Tongue (tissue), 2 donors: ENCODE results near the gene PRTFDC1. TPM values are rescaled to one million over a fixed set of nuclear protein-coding genes. Genes with fewer than 3 reads are reported as not detected.

Experiments
- DNase-seq: peaks from one replicate; pipeline ENCODE4 v3.0.0-alpha.2; 2015
- total RNA-seq: library from RNA; depleted of rRNA; stranded (reverse); fragments of >200 nt; gene quantifications from one replicate; pipeline ENCODE4 v1.2.3, GENCODE V29; 2014

Gene PRTFDC1
- total RNA-seq, 1 donor from 2014 or later = 15.4 TPM

DNA sequence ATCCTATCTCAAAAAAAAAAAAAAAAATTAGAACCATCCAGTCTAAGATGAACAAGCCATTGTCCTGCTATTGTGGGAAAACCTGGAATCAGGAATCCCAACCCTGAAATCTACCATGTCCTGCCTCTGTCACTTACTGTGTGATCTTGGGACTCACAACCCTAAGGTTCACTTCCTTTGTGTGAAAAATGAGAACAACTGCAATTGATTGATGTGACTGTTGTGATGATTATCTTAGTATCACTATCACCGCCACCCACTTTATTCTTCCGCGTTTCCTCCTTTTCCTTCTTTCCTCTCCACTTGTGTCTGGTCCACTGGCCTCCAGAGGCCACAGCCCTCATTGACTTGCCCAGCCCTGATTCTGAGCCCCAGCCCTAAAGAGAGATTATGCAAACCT is 12.6 kb upstream of the PRTFDC1 start:
- no peak for DNase-seq

GRCh38 chr10:24963521-24964041 is 11.2 kb upstream of the PRTFDC1 start:
- DNase-seq = no peak

- no peak for DNase-seq
Measured at GRCh38 chr10:24962995-24963394, 10.6 kb upstream of the PRTFDC1 start.

GRCh38 chr10:24961582-24961981 is 9.2 kb upstream of the PRTFDC1 start:
- DNase-seq = no peak

DNA sequence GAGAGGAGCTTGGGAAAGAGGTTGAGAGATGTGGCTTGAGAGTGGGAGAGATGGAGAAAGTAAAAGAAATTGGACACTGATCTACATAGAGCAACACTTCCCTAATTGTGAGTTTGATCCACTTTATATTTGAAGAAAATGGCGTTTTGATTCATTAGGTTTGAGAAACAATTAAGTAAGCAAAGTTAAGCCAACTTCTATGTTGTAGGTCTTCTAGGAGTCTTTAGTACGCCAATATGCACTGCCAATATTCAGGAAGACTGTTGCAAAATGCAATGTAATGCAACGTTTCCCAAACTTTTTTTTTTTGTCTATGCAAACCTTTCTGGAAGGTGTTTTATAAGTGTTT is 7.0 kb upstream of the PRTFDC1 start:
- no peak for DNase-seq

GRCh38 chr10:24958721-24959381 is 6.4 kb upstream of the PRTFDC1 start:
- DNase-seq = peak; percentile 84

DNA sequence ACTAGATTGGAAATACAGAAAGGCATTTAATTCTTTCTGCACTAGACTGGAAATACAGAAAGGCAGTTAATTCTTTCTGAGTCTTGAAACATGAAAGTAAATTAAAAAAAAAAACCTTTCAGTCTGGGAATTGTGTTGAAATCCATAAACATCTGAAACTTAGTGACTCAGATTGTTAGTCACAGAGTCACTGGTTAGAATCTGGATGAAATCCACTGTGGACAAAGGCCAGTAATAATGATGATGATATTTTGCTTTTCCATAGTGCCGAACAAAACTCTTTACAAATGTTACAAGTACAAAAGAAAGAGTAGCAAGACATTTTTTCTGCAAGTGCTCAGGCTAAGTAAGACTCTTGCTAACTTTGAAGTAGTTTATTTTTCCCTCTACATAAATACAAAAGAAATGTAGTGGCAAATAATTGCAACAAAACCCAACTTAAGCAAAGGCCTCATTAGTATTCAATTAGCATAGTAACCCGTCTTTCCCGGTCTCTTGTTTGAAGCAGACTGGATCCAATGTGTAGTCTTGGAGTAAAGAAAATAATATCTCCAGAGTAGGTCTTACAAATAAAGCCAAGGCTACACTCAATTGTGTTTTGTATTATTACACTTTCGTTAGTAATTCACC is 5.8 kb upstream of the PRTFDC1 start:
- DNase-seq = peak; percentile 76

GRCh38 chr10:24957624-24958051 is 5.2 kb upstream of the PRTFDC1 start:
- peak; percentile 31 for DNase-seq

DNA sequence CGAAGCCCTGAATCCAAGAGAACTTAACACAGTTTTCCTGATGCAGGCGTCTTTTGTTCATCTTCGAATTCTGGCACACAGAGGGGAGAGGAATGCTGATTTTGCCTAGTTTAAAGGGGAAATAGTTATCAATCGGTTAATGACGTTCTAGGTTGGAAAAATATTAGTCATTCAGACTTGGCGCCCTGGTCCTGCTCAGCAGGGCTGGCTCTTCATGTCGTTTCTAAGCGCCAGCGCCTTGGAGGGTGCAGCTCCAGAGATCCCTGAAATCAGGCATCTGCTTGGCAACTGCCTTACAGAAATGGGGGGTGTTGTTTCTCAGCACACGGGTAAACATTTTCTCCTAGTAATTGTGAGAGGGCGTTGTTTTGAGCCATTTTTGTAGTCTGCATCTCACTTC is 1.3 kb upstream of the PRTFDC1 start:
- no peak for DNase-seq

DNA sequence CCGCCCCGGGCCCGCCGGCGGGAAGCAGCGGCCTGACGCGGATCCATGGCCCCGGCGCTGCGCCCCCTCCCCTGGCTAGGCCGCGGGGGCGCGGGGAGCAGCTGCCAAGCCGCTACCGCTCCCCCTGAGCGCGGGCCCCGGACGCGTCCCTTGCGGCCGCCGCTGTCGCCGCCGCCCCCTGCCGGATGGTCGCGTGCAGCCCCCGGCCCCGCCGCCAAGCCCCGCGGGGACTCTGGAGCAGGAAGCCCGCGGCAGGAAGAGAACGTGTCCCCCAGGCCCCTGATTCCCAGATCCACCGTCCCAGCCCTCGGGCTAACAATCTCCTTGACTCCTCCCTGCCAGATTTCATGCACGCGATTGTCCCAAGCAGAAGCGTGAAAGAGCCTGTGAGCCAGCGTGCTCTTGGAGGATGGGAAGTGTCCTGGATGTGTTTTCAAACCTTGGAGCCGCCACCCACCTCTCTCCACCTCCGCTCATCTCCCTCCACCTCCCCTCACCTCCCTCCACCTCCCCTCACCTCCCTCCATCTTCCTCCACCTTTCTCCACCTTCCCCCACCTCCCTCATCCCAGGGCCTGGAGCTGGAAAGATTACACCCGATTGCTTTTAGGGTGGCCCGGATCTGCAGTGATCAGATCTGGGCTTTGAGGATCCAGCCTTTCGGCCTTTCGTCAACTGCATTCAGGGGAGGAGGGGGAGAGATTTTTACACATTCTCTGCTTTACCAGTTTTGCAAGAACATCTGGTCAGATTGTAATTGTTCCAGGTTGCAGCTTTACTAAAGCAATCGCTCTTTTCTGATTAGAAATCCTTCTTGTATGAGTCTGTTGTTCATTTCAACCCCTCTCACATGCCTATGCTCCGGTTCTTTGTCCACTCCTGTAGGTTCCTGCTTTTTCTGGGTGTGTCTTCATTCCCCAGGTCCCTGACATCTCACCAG is 570 bp upstream of the PRTFDC1 start:
- peak; percentile 83 for DNase-seq

- DNase-seq = peak; percentile 60
Measured at GRCh38 chr10:24951201-24952142, 934 bp downstream of the PRTFDC1 start.

GRCh38 chr10:24950439-24950838 is 2.0 kb downstream of the PRTFDC1 start:
- DNase-seq = no peak

DNA sequence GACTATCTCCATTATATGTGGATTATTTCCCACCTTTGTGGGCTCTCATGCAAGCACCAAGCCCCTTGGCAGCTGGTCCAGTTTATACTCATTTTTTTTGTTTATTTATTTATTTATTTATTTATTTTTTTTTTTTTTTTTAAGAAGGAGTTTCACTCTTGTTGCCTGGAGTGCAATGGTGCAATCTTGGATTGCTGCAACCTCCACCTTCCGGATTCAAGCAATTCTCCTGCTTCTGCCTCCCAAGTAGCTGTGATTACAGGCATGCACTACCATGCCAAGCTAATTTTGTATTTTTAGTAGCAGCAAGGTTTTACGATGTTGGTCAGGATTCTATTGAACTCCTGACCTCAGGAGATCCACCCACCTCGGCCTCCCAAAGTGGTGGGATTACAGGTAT is 2.8 kb downstream of the PRTFDC1 start:
- no peak for DNase-seq

DNA sequence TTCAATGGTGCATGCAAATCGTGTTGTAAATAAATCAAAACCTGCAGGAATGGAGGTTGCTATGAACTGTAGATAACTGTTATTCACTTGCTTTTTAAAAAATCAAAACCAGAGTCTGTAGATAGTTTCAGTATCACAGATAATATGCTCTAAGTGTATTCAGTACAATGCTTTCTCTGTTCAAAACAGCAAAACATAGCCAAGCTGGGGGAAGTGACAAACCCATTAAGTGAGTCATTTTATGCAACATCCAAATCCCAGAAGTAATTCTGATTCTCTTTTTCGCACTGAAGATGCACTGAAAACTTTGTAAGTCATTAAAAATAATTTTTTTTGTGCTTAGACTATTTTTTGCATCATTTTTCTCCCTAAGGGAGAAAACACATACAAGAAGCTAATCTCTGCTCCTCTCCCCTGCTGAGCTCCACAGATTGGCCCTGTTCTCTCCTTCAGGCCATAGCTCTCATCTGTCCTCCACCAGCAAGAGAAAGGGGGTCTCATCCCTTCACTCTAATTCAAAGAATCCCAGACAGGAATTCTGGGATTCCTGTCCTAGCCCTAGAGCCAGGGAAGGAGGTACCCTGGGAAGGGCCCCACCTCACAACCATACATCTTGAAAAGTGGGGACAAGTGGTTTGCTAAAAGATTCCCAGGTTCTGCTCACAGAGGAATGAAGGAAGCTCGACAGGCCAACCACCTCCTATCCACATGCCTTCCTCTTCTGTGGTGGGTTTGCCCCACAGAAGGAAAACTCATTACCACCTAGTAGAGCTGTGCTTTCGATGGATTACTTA is 4.9 kb downstream of the PRTFDC1 start:
- peak; percentile 17 for DNase-seq

DNA sequence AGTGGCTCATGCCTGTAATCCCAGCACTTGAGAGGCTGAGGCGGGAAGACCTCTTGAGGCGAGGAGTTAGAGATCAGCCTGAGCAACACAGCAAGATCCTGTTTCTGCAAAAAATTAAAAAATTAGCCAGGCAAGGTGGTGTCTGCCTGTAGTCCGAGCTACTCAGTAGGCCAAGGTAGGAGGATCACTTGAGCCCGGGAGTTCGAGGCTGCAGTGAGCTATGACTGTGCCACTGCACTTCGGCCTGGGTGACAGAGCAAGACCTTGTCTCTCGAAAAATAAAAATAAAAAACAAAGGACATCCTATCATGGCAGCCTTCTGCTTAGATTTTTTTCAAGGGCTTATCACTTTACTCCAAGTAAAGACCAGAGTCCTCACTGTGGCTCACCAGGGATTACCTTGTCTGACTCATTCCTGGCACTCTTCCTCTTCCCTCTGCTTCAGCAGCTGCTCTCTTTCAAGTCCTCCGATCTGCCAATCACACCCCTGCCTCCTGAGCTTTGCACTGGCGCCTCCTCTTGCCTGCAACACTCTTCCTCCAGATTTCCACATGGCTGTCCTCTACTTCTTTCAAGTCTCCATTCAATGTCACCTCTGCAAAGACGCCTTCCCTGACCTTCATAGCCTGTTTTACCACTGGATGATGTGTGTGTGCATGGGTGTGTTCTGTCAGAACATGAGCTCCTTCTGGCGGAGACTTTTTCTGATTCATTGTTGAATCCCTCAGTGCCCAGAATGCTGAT is 7.7 kb downstream of the PRTFDC1 start:
- DNase-seq = peak; percentile 56

DNA sequence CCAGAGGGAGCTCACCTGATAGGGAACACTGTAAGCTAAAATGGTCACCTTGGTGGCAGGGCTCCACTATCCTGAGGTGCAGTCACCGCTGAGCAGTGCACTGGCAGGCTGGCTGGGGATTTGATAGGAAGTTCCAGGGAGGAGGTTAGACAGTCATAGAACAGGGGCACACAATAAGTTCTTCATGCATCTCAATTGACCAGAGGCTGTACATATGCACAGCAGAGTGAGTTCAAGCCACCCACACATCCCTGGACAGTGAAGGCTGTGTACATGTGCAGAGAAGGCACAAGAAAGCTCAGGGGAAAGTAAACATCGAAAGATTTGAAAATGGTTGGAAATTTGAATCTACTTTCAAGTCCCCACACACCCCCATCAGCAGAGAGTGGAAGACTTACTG is 13.9 kb downstream of the PRTFDC1 start:
- DNase-seq = no peak

DNA sequence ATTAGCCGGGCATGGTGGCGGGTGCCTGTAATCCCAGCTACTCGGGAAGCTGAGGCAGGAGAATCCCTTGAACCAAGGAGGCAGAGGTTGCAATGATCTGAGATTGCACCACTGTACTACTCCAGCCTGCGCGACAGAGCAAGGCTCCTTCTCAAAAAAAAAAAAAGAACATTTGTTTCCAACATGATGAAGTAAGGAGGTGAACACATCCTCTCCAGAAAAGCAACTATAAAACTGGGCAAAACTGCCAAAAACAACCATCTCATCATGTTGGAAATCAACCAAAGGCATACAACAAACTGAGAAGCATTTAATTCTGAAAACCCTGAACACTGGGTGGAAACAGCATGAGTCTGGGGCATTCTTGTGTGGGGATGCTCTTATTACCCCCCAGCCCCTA is 14.3 kb downstream of the PRTFDC1 start:
- DNase-seq = no peak

DNA sequence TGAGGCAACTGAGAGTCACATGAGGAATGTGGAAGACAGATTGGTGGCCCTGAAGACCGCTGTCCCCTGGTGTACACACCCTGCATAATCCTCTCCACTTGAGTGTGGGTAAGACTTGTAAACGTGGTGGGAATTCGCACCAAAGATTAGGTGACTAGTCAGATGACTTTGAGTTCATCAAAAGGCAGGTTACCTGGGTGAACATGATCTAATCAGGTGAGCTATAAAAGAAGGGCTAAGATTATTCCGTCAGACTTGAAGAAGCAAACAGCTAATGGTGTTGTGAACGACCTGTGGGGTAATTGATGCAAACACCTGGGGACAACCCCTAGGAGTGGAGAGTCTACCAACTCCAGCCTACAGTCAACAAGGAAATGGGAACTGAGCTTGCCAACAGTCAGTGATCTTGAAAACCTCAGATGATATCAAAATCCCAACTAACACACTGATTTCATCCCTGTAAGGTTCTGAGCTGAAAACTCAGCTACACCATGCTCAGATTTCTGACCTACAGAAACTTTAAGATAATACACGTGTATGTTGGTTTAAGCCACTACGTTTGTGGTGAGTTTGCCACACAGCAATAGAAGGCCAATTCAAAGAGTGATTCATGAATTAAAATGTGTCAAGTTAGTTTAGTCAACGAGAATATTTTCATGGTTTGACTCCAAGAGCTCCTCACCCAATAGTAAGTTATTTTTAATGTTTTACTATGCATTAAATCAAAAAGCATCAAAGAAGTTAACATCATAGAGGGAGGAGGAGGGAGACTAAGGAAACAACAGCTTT is 16.7 kb downstream of the PRTFDC1 start:
- no peak for DNase-seq

GRCh38 chr10:24931236-24931635 is 21.2 kb downstream of the PRTFDC1 start:
- DNase-seq = no peak
